ENCODE measurements around the gene MROH2A.

DNA sequence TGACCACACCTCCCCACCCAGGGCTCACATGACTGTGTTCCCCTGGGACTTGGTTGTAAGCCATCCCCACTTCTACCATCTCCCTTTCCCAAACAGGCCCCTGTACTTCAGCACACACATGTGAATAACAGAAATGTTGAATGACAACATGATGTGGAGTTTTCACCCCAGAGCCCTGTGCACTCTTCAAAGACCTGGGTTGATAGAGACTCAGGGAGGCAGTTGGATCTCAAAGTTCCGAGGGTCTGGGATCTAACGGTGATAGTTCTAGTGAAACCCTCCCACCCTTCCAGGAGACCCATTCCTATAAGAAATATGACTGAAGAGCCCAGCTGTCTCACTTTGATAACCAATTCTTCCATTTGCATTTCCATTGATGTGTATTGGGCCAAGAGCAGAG is at the start of gene MROH2A:
- TF ChIP-seq EP300 (IDR thresholded peaks at IDR 0.05; ENCODE audit: low read length), result no peak
- TF ChIP-seq, protein P1, sequence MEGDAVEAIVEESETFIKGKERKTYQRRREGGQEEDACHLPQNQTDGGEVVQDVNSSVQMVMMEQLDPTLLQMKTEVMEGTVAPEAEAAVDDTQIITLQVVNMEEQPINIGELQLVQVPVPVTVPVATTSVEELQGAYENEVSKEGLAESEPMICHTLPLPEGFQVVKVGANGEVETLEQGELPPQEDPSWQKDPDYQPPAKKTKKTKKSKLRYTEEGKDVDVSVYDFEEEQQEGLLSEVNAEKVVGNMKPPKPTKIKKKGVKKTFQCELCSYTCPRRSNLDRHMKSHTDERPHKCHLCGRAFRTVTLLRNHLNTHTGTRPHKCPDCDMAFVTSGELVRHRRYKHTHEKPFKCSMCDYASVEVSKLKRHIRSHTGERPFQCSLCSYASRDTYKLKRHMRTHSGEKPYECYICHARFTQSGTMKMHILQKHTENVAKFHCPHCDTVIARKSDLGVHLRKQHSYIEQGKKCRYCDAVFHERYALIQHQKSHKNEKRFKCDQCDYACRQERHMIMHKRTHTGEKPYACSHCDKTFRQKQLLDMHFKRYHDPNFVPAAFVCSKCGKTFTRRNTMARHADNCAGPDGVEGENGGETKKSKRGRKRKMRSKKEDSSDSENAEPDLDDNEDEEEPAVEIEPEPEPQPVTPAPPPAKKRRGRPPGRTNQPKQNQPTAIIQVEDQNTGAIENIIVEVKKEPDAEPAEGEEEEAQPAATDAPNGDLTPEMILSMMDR (IDR thresholded peaks at IDR 0.05 in 2 of 3, conservative IDR thresholded peaks at IDR 0.05 in 1 of 3; ENCODE audit: insufficient read depth in 2 of 3, low read depth in 1 of 3, low read length in 3 of 3), result no peak
- TF ChIP-seq, protein P2, sequence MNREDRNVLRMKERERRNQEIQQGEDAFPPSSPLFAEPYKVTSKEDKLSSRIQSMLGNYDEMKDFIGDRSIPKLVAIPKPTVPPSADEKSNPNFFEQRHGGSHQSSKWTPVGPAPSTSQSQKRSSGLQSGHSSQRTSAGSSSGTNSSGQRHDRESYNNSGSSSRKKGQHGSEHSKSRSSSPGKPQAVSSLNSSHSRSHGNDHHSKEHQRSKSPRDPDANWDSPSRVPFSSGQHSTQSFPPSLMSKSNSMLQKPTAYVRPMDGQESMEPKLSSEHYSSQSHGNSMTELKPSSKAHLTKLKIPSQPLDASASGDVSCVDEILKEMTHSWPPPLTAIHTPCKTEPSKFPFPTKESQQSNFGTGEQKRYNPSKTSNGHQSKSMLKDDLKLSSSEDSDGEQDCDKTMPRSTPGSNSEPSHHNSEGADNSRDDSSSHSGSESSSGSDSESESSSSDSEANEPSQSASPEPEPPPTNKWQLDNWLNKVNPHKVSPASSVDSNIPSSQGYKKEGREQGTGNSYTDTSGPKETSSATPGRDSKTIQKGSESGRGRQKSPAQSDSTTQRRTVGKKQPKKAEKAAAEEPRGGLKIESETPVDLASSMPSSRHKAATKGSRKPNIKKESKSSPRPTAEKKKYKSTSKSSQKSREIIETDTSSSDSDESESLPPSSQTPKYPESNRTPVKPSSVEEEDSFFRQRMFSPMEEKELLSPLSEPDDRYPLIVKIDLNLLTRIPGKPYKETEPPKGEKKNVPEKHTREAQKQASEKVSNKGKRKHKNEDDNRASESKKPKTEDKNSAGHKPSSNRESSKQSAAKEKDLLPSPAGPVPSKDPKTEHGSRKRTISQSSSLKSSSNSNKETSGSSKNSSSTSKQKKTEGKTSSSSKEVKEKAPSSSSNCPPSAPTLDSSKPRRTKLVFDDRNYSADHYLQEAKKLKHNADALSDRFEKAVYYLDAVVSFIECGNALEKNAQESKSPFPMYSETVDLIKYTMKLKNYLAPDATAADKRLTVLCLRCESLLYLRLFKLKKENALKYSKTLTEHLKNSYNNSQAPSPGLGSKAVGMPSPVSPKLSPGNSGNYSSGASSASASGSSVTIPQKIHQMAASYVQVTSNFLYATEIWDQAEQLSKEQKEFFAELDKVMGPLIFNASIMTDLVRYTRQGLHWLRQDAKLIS (CRISPR knock-in tag; IDR thresholded peaks at IDR 0.05), result no peak
- no peak for TF ChIP-seq RCOR1 (IDR thresholded peaks at IDR 0.05; ENCODE audit: borderline replicate concordance in 1 of 2, low read depth in 2 of 2, low read length in 2 of 2)
- TF ChIP-seq POLR2A (conservative IDR thresholded peaks at IDR 0.05), result no peak
- no peak for TF ChIP-seq TEAD4 (IDR thresholded peaks at IDR 0.05; ENCODE audit: low read length)
- no peak for TF ChIP-seq TEAD4 (CRISPR knock-in tag; IDR thresholded peaks at IDR 0.05; ENCODE audit: borderline replicate concordance)
- TF ChIP-seq, protein P3, sequence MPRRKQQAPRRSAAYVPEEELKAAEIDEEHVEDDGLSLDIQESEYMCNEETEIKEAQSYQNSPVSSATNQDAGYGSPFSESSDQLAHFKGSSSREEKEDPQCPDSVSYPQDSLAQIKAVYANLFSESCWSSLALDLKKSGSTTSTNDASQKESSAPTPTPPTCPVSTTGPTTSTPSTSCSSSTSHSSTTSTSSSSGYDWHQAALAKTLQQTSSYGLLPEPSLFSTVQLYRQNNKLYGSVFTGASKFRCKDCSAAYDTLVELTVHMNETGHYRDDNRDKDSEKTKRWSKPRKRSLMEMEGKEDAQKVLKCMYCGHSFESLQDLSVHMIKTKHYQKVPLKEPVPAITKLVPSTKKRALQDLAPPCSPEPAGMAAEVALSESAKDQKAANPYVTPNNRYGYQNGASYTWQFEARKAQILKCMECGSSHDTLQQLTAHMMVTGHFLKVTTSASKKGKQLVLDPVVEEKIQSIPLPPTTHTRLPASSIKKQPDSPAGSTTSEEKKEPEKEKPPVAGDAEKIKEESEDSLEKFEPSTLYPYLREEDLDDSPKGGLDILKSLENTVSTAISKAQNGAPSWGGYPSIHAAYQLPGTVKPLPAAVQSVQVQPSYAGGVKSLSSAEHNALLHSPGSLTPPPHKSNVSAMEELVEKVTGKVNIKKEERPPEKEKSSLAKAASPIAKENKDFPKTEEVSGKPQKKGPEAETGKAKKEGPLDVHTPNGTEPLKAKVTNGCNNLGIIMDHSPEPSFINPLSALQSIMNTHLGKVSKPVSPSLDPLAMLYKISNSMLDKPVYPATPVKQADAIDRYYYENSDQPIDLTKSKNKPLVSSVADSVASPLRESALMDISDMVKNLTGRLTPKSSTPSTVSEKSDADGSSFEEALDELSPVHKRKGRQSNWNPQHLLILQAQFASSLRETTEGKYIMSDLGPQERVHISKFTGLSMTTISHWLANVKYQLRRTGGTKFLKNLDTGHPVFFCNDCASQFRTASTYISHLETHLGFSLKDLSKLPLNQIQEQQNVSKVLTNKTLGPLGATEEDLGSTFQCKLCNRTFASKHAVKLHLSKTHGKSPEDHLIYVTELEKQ (CRISPR knock-in tag; IDR thresholded peaks at IDR 0.05), result no peak
- TF ChIP-seq MAZ (CRISPR knock-in tag; conservative IDR thresholded peaks at IDR 0.05 in 1 of 2, IDR thresholded peaks at IDR 0.05 in 1 of 2), result no peak
- TF ChIP-seq MCM2 (IDR thresholded peaks at IDR 0.05; ENCODE audit: low read depth), result no peak
- TF ChIP-seq SRSF1 (IDR thresholded peaks at IDR 0.05; ENCODE audit: low read depth, low read length), result no peak
- no peak for TF ChIP-seq NFXL1 (CRISPR knock-in tag; IDR thresholded peaks at IDR 0.05)
- TF ChIP-seq, protein P4, sequence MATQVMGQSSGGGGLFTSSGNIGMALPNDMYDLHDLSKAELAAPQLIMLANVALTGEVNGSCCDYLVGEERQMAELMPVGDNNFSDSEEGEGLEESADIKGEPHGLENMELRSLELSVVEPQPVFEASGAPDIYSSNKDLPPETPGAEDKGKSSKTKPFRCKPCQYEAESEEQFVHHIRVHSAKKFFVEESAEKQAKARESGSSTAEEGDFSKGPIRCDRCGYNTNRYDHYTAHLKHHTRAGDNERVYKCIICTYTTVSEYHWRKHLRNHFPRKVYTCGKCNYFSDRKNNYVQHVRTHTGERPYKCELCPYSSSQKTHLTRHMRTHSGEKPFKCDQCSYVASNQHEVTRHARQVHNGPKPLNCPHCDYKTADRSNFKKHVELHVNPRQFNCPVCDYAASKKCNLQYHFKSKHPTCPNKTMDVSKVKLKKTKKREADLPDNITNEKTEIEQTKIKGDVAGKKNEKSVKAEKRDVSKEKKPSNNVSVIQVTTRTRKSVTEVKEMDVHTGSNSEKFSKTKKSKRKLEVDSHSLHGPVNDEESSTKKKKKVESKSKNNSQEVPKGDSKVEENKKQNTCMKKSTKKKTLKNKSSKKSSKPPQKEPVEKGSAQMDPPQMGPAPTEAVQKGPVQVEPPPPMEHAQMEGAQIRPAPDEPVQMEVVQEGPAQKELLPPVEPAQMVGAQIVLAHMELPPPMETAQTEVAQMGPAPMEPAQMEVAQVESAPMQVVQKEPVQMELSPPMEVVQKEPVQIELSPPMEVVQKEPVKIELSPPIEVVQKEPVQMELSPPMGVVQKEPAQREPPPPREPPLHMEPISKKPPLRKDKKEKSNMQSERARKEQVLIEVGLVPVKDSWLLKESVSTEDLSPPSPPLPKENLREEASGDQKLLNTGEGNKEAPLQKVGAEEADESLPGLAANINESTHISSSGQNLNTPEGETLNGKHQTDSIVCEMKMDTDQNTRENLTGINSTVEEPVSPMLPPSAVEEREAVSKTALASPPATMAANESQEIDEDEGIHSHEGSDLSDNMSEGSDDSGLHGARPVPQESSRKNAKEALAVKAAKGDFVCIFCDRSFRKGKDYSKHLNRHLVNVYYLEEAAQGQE (IDR thresholded peaks at IDR 0.05; ENCODE audit: borderline replicate concordance), result no peak
- TF ChIP-seq, protein P4 (CRISPR knock-in tag; IDR thresholded peaks at IDR 0.05; ENCODE audit: low read depth), result no peak
